ENCODE data around the gene HK1.

The HK1 gene

DNA sequence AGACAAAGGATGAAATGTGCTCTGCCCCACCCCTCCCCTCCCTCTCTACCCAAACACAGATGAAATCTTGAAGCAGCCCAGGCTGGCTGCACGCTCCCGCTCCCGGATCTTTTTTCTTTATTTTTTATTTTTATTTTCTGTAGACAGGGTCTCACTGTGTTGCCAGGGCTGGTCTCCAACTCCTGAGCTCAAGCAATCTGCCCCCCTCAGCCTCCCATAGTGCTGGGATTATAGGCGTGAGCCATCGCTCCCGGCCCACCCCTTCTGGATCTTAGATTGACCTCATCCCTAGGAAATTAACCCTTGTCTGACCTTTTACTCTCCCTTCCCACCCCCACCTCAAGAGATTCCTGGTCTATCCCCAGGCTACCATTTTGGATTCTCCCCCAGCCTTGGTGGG, 124.1 kb downstream of the HK1 start:
- DNase-seq (ENCODE audit: low read depth in 1 of 2, low spot score in 1 of 2): no peak

DNA sequence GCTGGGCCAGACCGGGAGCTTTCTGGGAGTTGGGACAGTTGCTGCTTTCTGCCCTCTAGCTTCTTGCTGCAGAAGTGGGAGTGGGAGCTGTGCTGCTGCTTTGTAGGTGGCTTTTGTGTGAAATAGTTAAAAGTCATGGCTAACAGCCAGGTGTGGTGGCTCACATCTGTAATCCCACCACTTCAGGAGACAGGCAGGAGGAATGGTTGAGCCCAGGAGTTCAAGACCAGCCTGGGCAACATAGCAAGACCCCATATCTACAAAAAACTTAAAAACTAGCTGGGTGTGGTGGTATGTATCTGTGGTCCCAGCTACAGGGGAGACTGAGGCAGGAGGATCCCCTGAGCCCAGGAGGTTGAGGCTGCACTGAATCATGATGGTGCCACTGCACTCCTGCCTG, 124.8 kb downstream of the HK1 start:
- DNase-seq (ENCODE audit: low read depth in 1 of 2, low spot score in 1 of 2): no peak

DNA sequence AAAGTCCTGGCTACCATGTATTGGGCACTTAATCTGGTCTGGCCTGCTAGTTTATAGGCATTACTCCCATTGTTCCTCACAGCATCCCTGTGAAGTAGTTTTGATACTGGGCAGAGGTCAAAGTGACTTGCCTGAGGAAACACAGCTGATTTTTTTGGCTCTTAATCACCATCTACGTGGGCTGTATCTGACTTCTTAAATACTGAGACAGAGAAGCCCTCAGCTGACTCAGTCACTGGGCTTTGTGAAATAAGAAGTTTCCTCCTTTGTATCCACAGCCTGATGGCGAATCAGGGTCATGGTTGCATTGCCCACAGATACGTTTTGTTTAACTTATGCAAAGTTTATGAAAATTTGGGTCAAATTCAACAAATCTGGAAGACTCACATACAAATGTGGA, 125.2 kb downstream of the HK1 start:
- DNase-seq (ENCODE audit: low read depth in 1 of 2, low spot score in 1 of 2): no peak

DNA sequence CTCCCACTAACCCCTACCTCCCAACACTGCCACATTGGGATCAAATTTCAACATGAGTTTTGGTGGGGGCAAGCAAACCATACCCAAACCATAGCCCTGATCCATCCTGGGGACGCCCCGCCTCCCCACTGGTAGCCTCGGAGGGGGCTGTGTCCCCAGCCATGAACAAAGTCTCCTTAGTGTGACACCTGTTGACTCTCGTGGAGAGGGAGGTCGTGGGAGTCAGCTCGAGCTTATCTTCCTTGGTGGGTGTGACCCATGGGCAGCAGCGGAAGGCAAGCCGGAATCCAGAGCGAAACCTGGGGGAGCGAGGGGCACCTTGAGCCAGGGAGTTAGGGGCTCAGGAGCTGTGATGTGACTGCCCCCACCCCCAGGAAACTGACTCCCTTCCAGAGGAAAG, 126.5 kb downstream of the HK1 start:
- DNase-seq (ENCODE audit: low read depth in 1 of 2, low spot score in 1 of 2): no peak

DNA sequence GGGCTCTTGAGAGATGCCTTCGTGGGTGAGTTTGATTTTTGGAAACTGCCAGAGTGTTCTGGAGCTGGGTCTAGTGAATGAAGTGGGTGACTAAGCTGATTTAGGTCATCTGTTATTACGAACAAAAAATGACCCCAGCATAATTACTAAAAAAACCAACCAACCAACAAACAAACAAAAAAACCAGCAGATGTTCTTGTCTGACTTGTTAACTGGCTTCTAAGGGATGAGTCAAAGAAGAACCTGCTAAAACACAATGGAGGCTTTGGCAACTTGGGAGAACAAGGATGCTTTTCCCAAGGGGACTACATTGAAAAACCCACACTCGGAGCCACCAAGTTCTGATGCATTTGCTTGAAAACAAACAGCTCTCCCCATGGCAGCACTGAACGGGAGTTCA, 126.9 kb downstream of the HK1 start:
- DNase-seq (ENCODE audit: low read depth in 1 of 2, low spot score in 1 of 2): no peak

DNA sequence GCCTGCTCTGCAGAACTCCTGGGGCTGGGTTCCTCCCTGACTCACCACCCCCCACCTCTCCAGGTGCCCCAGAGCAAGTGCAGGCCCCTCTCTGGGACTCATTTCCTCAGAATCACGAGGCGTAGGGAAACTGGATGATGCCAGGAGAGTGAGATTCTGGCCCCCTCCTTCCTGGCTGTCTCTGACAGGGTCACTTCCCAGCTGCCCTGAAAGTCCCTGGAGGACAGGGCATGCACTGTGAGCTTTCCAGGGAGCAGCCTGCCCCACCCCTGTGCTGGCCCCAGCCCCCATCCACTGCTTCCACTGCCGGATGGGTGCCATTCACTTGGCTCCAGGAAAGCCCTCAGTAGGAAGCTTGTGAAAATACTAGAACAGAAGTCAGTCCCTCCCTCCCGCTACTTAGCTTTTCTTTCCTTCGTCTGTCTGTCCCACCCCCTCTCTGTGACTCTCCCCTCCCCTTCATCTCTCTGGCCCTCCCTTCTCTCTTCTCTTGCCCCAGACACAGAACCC, 128.1 kb downstream of the HK1 start:
- no peak for DNase-seq (ENCODE audit: low read depth in 1 of 2, low spot score in 1 of 2)

DNA sequence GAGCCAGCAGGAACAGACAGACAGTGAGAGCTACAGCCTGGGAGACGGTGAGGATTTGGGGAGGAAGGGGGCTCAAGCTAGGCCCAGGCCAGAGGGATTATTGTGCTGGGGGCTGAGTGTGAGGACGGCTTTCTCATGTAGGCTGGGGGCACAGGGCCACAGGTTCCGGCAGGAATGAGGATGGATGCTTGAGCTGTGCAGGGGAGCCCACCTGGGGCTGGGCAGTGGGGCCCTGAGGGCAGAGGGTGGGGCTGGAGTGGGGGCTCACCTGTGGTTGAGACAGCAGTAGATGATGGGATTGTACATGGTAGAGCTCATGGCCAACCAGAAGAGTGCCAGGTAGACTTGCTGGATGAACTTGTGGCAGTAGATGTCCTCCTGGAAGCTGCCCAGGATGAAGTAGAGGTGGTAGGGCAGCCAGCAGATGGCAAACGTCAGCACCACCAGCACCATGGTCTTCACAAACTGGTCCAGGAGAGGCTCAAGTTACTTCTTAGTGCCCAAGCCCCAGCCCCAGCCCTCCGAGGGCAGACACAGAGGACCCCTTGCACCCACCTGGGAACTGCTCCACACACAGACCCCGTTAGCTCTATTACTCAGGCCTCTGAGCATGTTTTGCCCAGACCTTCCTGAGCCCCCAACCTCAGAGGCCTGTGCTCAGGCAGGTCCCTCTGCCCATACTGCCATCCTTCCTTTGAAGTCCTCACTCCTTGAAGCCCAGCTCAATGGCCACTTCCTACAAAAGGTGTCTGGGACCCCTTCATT, 128.7 kb downstream of the HK1 start:
- DNase-seq (ENCODE audit: low read depth in 1 of 2, low spot score in 1 of 2): no peak

DNA sequence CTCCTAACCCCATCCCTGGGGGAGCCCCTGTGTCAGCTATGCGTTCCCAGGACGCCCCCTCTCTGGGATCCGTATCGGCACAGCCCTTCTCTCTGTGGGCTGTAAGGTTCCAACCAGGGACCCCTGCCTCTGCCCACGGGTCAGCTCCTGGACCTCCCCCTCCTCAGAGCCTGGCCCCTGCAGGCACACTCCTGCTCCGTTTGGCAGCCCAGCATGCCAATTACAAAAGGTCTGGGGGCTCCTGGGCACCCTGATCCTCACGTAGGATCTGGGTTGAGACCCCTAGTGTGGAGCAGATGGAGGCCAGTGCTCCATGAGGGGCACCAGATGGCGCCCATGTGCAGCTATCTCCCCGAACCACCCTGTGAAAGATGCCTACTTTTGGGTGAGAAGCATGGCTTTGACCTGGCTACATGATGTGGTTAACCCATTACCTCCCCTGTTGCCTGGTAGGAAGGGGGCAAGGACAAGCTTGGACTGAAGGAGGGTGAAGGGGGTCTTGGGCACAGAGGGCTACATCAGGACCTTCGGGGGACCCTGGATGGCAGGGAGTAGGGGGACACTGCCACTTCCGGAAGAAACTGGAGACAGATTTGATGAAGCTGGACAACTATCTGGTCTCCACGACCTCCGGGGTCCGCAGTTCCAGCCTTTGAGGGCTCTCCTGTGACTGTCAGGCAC, 129.5 kb downstream of the HK1 start:
- DNase-seq (ENCODE audit: low read depth in 1 of 2, low spot score in 1 of 2): no peak

DNA sequence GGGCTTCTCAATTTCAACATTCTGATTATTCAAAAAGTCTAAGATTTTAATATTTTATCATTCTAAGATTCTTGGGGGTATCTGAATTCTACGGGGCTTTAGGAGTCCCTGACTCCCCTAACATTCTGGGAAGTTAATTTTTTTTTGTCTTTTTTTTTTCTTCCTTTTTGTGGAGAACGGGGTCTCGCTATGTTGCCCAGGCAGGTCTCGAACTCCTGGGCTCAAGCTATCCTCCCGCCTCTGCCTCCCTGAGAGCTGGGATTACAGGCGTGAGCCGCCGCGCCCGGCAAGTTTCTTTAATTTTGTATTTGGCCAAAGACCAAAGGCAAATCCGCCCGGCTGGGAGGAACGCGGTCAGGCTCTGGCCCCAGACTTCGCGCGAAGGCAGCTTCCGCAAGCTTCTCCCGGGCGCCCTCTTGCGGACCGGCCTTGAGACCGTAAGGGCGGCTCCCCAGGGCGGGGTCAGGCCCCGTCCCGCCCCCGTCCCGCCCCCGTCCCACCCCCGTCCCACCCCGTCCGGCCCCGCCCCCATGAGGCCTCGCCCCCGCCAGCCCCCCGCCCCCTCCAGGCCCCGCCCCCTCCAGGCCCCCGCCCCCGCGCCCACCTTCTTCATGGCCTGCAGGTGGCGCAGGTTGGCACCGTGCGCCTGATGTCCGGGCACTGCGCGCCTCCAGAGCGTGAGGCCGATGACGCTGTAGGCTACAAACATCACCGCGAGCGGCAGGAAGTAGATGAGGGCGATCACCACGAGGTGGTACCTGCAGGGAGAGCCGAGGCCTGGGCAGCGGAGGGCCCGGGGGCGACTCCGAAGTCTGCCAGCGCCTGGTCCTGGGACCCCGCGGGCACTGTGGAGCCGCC, 130.3 kb downstream of the HK1 start:
- DNase-seq (ENCODE audit: low read depth in 1 of 2, low spot score in 1 of 2): peak; percentile 76 to 85

DNA sequence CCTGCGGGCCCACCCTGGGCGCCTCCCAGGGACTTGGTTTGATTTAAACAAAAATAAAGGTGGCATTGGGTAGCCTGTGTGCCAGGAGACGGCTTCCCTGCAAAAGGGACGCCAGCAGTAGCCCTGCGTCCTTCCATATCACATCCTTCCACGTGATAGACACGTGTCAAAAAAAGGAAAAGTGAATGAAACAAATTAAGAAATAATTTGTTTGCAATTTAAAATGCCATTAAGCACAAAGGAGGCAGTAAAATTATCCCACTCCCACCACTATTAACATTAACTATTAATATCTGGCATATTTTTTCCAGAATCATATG, 130.8 kb downstream of the HK1 start:
- no peak for DNase-seq (ENCODE audit: low read depth in 1 of 2, low spot score in 1 of 2)

DNA sequence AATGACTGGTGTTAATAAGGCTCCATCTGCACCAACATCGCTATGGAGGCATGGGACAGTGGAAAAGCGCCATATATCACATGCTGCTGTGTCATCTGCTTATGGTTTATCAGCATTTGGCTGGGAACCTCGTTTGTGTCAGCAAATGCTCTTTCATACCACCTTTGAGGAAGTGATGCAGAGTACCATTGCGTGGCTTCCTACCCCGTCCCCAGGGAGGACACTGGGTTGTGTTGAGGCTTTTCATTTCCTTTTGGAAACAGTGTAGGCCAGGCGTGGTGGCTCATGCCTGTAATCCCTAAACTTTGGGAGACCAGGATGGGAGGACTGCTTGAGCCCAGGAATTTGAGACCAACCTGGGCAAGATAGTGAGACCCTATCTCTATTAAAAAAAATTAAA, 131.7 kb downstream of the HK1 start:
- no peak for DNase-seq (ENCODE audit: low read depth in 1 of 2, low spot score in 1 of 2)

DNA sequence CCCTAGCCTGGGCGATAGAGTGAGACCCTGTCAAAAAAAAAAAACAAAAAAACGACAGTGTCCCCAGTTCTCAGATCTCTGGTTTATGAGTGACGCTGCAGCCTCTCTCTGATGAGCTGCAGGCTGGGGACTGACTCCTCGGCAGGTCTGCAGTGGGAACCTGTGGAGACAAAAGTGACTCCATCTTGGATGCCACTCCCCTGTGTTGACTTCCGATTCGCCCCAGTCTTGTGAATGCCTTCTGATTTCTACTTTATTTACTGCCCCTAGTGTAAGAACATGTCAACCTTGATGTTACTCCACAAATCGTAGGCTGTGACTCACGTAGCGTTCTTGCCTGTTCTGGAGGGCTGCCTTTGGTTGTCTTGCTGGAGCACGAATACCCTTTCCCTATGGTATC, 132.2 kb downstream of the HK1 start:
- no peak for DNase-seq (ENCODE audit: low read depth in 1 of 2, low spot score in 1 of 2)

DNA sequence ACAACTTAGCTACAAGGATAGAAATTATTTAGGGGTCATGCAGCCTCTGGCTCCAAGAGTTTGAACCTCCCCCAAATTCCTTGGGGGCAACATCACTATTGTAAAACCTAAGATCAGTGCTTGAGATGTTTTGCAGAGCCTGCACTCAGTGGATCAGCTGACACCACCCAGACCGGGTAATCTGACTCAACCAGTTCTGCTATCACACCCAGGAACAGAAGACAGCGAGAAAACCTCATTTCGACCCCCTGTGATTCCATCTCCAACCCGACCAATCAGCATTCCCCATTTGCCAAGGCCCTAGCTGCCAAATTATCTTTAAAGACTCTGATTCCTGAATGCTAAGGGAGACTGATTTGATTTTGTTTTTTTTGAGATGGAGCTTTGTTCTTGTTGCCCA, 133.2 kb downstream of the HK1 start:
- DNase-seq (ENCODE audit: low read depth in 1 of 2, low spot score in 1 of 2): no peak

DNA sequence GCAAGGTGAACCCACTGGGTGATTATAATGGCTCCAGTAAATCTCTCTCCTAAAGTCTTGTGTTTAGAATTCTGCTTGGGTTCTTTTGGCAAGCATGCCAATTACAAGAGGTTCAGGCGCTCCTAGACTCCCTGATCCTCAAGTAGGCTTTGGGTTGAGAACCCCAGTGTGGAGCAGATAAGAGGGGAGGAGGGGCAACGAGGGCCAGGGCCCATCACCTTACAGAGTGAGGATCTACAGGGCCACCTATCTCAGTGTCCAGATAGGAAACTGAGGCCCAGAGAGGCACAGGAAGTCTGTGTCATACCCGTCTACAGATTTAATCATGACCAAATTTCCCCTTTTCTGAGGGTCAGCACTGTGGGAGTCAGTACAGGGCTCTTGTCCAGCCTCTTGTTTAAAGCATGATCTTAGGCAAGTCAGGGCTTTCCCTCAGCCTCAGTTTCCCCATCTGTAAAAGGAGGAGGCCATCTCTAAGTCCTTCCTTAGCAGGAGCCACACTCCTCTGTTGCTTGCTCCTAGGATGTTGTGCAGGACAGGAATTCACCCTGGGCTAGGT, 134.0 kb downstream of the HK1 start:
- no peak for DNase-seq (ENCODE audit: low read depth in 1 of 2, low spot score in 1 of 2)

DNA sequence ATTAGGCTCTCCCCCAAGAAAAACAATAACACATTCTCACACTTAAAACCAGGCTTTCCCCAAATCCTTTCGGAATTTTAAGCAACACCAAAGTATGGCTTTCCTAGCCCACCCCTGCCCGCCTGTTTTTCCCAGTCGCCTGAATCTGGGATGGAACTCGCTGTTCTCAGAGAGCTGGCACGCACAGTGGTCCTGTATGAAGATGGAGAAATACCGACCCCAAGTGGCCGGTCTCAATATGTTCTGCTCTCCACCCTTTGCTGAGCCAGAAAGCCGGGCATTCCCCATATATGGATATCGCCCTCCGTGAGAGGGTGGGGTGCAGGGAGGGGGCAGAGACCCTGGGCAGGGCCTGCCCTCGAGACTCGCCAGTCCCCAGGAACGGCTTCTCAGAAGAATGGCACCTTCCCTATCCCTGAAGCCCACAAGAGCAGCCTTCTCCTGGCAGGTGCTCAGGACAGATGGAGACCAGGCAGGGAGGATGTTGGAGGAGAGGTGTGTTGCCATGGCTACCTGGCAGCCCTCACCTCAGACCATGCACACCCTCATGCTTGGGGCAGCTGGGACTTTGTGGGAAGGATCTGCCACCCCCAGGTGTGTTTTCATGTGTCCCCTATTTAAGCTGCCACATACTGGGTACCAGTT, 135.0 kb downstream of the HK1 start:
- DNase-seq (ENCODE audit: low read depth in 1 of 2, low spot score in 1 of 2): no peak

DNA sequence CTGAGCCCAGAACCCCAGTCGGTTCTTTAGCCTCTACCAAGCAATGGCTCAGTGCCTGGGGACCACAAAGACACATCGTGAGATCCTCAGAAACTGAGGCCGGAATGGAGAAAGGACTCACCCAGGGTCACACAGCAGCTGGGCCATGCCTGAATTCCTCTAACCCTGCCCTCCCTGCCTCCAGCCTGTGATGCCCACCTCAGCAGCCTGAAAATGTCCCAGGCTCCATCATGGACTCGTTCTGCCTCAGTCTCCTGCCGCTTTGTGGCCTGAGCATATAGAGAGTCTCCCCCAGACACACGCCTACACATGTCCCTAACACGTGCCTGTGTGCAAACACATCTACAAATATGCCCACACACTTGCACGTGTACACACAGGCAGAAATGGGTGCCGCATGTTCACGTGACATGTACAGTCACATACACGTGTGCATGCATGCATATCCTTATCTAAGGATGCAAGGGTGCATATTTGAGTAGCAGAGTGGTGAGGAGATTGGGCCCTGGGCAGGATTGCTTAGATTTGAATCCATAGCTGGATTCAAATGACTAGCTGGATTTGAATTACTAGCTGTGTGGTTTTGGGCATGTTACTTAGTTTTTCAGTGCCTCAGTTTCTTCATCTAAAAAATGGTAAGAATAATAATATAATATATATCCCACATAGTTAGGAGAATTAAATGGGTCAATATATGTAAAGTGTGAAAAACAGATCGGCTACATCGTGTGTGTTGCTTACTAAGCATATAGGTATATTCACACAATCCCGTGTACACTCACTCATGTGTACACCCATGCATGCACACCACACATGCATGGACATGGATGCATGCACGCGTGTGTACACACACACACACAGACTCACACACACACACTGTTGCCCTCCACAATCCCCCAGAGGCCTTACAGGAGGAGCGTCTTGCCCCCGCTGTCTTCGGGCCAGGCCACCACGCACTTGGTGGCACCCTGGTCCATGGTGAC, 136.0 kb downstream of the HK1 start:
- no peak for DNase-seq (ENCODE audit: low read depth in 1 of 2, low spot score in 1 of 2)

DNA sequence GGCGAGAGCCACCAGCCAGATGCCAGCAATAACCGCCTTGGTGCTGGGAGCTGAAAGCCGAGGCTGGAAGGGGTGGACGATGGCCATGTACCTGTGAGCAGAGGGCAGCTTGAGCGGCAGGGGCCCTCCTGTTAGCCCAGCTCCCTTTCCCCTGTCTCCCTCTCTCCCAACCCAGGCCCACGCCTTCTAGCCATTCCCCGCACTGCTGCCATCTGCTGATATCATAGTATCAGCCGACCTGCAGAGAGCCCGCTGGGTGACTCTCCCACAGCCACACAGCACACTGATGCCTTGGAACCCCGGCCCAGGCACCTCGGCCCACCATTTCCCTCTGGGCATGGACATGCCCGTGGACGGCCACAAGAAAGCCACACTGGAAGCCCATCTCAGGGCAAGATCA, 136.8 kb downstream of the HK1 start:
- DNase-seq (ENCODE audit: low read depth in 1 of 2, low spot score in 1 of 2): no peak

DNA sequence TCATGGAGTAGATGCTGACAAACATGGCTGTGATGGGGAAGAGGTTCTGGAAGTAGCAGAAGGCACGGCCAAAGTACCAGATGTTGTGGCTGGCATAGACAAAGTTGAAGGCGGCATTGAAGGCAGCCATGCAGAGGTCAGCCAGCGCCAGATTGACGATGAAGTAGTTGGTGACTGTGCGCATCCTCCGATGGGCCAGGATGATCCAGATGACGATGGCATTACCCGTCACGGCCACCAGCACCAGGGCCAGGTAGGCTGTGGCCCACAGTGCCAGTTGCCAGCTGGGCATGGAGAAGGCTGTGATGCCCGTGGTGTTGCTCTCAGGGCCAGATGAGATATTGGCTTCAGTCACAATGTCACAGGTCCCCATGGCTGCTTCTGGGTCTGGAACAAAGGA, 137.7 kb downstream of the HK1 start:
- DNase-seq (ENCODE audit: low read depth in 1 of 2, low spot score in 1 of 2): no peak

DNA sequence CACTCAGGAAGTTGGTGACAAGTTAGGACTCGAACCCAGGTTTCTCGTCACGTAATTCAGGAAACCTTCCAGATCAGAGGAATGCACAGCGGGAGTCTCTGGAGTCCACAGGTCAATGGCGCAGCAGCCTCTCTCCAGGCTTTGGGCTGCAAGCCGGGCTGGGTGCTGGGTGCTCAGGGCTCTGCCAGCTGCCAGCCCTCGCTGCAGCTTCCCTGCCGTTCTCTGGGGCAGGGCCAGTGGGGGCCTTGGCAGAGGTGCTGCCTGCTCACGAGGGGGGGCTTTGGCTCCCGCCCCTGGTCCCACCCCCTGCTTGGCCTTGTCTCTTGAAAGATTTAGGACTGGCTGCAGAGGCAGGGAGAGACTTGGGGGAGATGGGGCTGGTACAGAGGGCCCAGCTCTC, 138.4 kb downstream of the HK1 start, which contains the start of gene TACR2:
TSS of gene TACR2 (minus strand) at position 224 of the 400 bp plus-strand sequence. CDS start 595 bp downstream, outside the sequence.
- no peak for DNase-seq (ENCODE audit: low read depth in 1 of 2, low spot score in 1 of 2)

DNA sequence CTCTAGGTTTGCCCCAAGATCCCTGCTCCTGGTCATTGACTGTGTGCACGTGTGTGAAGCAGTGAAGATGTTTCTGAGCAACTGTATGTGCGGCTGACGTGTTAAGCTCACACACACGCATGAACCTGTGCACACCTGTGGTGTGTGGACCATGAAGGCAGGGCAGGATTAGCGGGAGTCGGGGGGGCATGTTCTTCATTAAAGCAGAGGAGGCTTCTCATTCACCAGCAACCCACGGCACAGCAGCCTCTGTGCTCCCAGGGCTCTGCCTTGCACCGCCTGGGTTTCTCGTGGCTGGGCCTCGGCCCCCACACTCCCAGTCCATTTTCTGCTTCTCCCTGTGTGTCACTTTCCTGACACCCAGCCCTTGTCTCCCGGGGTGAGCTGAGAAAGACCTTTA, 139.2 kb downstream of the HK1 start:
- DNase-seq (ENCODE audit: low read depth in 1 of 2, low spot score in 1 of 2): no peak

Data from activated CD4-positive, alpha-beta T cell treated with anti-CD3 and anti-CD28 coated beads, Interleukin-2, amount 50 U/mL, for 24 hours (primary cell).